HG03575 (cell line): ENCODE results near the gene CCDC32.
A peak's percentile ranks its signal among the peaks of the same experiment; 100 is the strongest.
"Not testable (repeated sequence)": the region's sequence is repeated elsewhere in the genome, so short reads cannot be mapped to it uniquely, and the experiment has no call there.

Source experiments
- ATAC-seq: cut with Tn5 transposase; IDR thresholded peaks from one replicate; pipeline ENCODE4 v1.9.1; 2021; ENCODE audit not compliant: unreplicated experiment, insufficient number of reproducible peaks, low FRiP score; ENCODE audit errors: extremely low read depth

CCDC32 gene, protein sequence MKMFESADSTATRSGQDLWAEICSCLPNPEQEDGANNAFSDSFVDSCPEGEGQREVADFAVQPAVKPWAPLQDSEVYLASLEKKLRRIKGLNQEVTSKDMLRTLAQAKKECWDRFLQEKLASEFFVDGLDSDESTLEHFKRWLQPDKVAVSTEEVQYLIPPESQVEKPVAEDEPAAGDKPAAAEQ

DNA sequence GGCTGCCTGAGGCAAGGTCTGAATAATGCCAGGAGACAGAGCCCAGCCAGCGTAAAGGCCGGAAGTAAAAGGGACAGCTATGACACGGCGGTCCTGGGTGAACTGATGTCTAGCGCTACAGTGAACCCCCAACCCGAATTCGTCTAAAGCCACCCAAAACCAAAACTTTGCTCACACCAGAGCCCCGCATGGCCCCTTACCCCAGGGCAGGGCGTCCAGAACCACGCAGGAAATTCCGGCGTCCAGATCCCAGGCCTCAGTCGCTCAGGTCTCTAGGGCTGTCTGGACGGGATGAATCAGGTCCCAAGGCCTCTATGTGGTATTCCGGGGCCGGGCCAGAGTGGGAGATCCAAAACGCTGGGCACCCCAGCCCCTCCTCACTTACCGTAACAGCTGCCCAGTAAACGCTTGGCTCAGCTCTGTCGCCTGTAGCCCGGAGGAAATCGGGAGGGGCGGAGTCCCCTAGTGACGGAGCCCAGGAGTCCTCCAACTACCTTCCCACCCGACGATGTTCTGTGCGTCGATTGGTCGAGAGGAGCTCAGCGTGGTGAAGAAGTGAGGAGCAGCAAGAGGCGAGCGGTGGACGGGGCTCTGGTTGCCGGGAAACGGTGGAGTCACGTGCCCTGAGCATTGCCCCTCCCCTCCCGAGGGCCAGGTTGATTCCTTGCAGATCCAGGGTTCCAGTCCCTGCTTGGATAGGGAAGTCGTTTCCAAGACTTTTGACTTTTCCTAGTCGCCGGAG is at the start of gene CCDC32:
Gene CCDC32, minus strand, starts transcription at position 452 of the 742 bp plus-strand sequence. CDS start 2,027 bp downstream, outside the sequence.
- peak; percentile 74 for ATAC-seq

DNA sequence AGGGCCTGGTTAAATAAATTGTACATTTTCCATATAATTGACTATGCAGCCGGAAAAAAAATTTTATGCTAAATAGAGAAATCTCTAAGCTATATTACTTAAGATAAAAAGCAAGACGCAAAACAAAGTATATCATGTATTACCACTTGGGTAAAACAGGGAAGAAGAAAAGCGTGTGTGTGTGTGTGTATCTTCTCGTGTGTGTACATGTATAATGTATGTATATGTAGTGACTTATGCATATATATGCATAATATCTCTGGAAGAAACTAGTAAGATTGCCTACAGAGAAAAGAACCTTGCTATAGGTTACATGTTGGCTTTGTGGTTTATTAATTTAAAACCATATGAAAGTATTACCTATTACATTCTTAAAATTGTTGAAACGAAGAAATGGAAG is 48.2 kb upstream of the CCDC32 start:
- ATAC-seq = no peak

DNA sequence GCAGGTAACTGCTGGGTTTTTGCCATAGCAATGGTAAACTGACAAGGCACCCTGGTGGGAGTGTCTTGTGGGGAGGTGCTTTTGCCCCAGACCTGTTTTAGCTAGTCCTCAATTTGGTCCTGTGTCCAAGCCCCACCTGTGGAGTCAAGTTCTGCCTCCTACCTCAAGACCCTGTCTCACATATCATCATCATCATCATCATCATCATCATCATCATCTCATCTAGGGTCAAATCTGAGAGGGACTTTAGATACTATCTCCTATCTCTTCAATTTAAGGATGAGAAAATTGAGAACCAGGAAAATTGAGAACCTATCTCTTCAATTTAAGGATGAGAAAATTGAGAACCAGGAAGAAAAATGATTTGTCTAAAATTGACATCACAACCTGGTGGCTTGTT is 39.1 kb upstream of the CCDC32 start:
- ATAC-seq = no peak

- no peak for ATAC-seq
These were observed 36.1 kb upstream of the CCDC32 start for GRCh38 chr15:40600956-40601355.

DNA sequence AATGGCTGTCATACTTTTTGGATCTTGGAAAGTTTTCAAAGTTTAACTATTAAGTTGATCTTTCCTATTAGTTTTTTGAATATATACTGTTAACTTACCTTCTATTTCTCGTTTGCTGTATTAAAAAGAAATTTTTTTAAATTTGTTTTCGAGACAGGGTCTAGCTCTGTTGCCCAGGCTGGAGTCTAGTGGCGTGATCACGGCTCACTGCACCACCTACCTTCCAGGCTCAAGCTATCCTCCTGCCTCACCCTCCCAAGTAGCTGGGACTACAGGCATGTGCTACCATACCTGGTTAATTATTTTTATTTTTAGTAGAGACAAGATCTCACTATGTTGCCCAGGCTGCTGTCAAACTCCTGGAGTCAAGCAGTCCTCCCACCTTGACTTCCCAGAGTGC is 33.8 kb upstream of the CCDC32 start:
- no peak for ATAC-seq

DNA sequence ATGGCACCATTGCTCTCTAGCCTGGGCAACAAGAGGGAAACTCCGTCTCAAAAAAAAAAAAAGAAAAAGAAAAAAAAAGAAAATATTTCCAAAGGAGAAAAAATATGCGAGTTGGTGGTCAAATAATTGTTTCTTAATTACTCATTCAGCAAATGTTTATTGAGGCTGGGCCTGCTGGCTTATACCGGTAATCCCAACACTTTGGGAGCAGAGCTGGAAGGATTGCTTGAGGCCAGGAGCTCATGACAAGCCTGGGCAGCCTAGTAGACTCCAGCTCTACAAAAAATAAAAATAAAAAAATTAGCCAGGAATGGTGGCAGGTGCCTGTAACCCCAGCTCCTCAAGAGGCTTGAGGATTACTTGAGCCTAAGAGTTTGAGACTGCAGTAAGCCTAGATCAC is 33.3 kb upstream of the CCDC32 start:
- no peak for ATAC-seq

DNA sequence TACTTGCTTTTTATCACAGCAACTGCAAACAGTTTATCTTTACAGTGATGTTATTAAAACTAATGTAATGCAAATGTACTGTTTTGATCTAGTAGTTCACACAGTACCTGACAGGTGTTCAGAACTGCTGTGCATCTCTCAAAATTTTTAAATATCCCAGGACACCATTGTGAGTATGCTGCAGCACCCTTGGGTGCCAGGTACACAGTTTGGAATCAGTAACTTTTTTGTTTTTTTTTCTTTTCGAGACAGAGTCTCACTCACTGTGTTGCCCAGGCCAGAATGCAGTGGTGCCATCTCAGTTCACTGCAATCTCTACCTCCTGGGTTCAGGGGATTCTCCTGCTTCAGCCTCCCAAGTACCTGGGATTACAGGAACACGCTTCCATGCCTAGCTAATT is 32.2 kb upstream of the CCDC32 start:
- no peak for ATAC-seq

DNA sequence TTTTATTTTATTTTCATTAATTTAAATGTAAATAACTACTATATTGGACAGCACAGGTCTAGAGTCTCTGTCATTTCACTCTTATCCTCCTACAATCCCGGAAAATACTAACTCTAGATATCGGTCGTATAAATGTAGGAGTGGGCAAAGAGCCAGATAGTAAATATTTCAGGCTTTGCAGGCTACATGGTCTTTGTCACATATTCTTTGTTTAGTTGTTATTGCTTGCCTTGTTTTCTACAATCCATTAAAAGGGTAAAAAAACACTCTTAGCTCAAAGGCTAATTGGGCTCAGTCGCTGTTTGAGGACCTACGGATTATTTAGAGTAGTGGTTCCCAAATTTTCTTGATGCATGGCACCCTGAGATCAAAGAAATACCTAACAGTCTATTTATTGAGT is 30.9 kb upstream of the CCDC32 start:
- no peak for ATAC-seq

- no peak for ATAC-seq
These were observed 30.4 kb upstream of the CCDC32 start for GRCh38 chr15:40595219-40595618.

GRCh38 chr15:40594429-40594836 is 29.6 kb upstream of the CCDC32 start:
- no peak for ATAC-seq

GRCh38 chr15:40593588-40594428 is 29.0 kb upstream of the CCDC32 start, which contains the start of gene KNL1:
Gene KNL1, plus strand, starts transcription at chr15:40594249. Its CDS starts 8,683 bp downstream, at chr15:40602932.
- no peak for ATAC-seq

DNA sequence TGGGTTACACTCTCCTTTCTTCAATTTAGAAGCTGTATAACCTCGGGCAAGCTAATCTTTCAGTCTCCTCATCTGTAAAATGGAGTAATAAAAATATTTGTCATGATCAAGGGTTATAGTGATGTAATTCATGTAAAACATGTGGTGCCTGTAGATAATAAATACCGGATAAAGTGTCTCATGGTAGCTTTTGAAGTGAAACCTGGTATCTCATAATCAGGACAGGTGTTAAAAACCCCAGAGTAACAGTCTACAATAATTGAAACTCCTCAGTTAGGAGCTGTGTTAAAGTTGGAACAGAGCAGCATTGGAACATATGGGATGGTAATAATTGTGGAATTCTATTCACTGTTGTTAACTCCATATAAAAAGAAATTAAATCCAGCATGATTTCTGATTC is 28.3 kb upstream of the CCDC32 start:
- no peak for ATAC-seq

DNA sequence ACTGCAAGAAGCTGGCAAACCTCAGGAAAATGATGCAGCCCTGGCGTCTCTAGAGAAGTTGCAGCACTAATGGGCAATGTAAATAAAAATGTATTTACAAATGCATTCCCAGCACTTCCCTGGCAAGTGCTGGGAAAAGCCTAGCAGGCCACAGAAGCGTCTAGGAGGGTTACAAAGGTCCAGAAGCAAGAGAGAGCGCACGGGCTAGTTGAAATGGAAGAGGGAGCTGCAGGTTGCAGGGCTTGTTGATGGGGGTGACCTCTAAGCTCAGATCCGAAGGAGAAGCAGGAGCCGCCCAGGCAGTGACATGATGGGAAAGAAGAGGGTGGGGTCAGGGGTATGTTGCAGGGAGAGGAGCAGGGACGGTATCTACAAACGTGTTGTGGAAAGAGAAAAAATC is 26.5 kb upstream of the CCDC32 start:
- no peak for ATAC-seq

GRCh38 chr15:40590667-40591050 is 25.8 kb upstream of the CCDC32 start:
- no peak for ATAC-seq

- ATAC-seq = no peak
These were observed 19.3 kb upstream of the CCDC32 start for GRCh38 chr15:40584191-40584590.

- no peak for ATAC-seq
These were observed 17.9 kb upstream of the CCDC32 start for GRCh38 chr15:40582726-40583246.

DNA sequence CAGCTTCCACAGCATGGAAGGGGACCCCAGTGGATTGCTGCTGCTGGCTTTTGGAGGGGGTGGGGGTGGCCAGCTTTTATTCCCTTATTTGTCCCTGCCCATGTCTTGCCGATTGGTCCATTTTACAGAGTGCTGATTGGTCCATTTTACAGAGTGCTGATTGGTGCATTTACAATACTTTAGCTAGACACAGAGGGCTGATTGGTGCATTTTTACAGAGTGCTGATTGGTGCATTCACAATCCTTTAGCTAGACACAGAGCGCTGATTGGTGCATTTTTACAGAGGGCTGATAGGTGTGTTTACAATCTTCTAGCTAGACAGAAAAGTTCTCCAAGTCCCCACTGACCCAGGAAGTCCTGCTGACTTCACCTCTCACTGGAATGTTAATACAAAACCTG is 17.0 kb upstream of the CCDC32 start:
- not testable (repeated sequence) for ATAC-seq

- no peak for ATAC-seq
These were observed 14.1 kb upstream of the CCDC32 start for GRCh38 chr15:40578892-40579291.

GRCh38 chr15:40576914-40577313 is 12.1 kb upstream of the CCDC32 start:
- not testable (repeated sequence) for ATAC-seq

GRCh38 chr15:40575113-40575512 is 10.3 kb upstream of the CCDC32 start:
- ATAC-seq = no peak
